Measurements from ENCODE around the gene FBXO17. TPM values are rescaled to one million over a fixed set of nuclear protein-coding genes. Genes with fewer than 3 reads are reported as not detected.

The FBXO17 gene
- total RNA-seq (30.7 TPM), polyA plus RNA-seq (ENCODE audit: insufficient read depth in 1 of 8, insufficient read length in 8 of 8, low replicate concordance in 1 of 8) (10 to 100 TPM; 25.0 to 36.7 (median 28.8) TPM)
- long read RNA-seq, donor 1, partial matches to known transcripts: 5 of 9 reads
- long read RNA-seq, donor 1, other reads (novel, unspliced or antisense): 0 of 9 reads
- long read RNA-seq, donor 2, partial matches to known transcripts: 0 of 1 reads
- long read RNA-seq, donor 2, other reads (novel, unspliced or antisense): 0 of 1 reads
- long read RNA-seq, donor 3, transcript FBXO17-201 (6 exons, 2,386 nt): major isoform, 8 of 19 reads
- long read RNA-seq, donor 3, partial matches to known transcripts: 10 of 19 reads
- long read RNA-seq, donor 3, other reads (novel, unspliced or antisense): 0 of 19 reads
- long read RNA-seq, donor 4, transcript FBXO17-201 (6 exons, 2,386 nt): major isoform, 6 of 9 reads
- long read RNA-seq, donor 4, partial matches to known transcripts: 0 of 9 reads
- long read RNA-seq, donor 4, other reads (novel, unspliced or antisense): 0 of 9 reads
- long read RNA-seq, donor 5, transcript FBXO17-201 (6 exons, 2,386 nt): major isoform, 36 of 53 reads
- long read RNA-seq, donor 5, partial matches to known transcripts: 11 of 53 reads
- long read RNA-seq, donor 5, other reads (novel, unspliced or antisense): 0 of 53 reads
- long read RNA-seq, donor 6, transcript FBXO17-201 (6 exons, 2,386 nt): major isoform, 10 of 11 reads
- long read RNA-seq, donor 6, partial matches to known transcripts: 0 of 11 reads
- long read RNA-seq, donor 6, other reads (novel, unspliced or antisense): 0 of 11 reads
- long read RNA-seq, donor 7, transcript FBXO17-201 (6 exons, 2,386 nt): major isoform, 14 of 25 reads
- long read RNA-seq, donor 7, partial matches to known transcripts: 7 of 25 reads
- long read RNA-seq, donor 7, other reads (novel, unspliced or antisense): 0 of 25 reads
- long read RNA-seq, donor 8, partial matches to known transcripts: 0 of 10 reads
- long read RNA-seq, donor 8, other reads (novel, unspliced or antisense): 0 of 10 reads
- long read RNA-seq, donor 9, transcript FBXO17-201 (6 exons, 2,386 nt): major isoform, 5 of 8 reads
- long read RNA-seq, donor 9, partial matches to known transcripts: 0 of 8 reads
- long read RNA-seq, donor 9, other reads (novel, unspliced or antisense): 0 of 8 reads
- long read RNA-seq, donor 10, transcript FBXO17-201 (6 exons, 2,386 nt): major isoform, 10 of 13 reads
- long read RNA-seq, donor 10, partial matches to known transcripts: 0 of 13 reads
- long read RNA-seq, donor 10, other reads (novel, unspliced or antisense): 0 of 13 reads
- long read RNA-seq, donor 11, transcript FBXO17-201 (6 exons, 2,386 nt): major isoform, 10 of 15 reads
- long read RNA-seq, donor 11, partial matches to known transcripts: 0 of 15 reads
- long read RNA-seq, donor 11, other reads (novel, unspliced or antisense): 0 of 15 reads

- Histone ChIP-seq H3K27ac (ENCODE audit: low read length) (peak within 1 kb of the TSS; percentile 97), H3K4me1 (ENCODE audit: control insufficient read depth, insufficient read depth, low read length) (peaks cover 13% of the 10 kb centered on the region), H3K27me3 (ENCODE audit: control insufficient read depth, insufficient read depth, low read length) (peaks cover 5% of the 10 kb centered on the region), H3K36me3 (ENCODE audit: control insufficient read depth, insufficient read depth, low read length) (peaks cover 3% of the 10 kb centered on the region), H3K4me3 (ENCODE audit: low read length) (peak within 1 kb of the TSS; percentile 83), H3K9me3 (replicated peaks; ENCODE audit: control insufficient read depth, low read depth, low read length) (no peaks in the 10 kb centered on the region)
- under 1% methylated on average over 46 of the region's 63 CpGs for WGBS (ENCODE audit: insufficient coverage)
- peak; percentile 89 for DNase-seq
Observed at GRCh38 chr19:38975214-38975860, at the start of gene FBXO17. Gene FBXO17, minus strand, starts transcription at chr19:38975742. Its CDS starts 25,423 bp downstream, at chr19:38950319.

- H3K27me3 ChIP-seq (ENCODE audit: control insufficient read depth, insufficient read depth, low read length): no peaks in the 10 kb centered on the region
- no peaks in the 10 kb centered on the region for H3K36me3 ChIP-seq (ENCODE audit: control insufficient read depth, insufficient read depth, low read length)
- no peaks in the 10 kb centered on the region for H3K4me1 ChIP-seq (ENCODE audit: control insufficient read depth, insufficient read depth, low read length)
- no peak overlapping the region for H3K27ac ChIP-seq (ENCODE audit: low read length)
- no peak for DNase-seq
- WGBS (ENCODE audit: insufficient coverage): 92% methylated on average over 8 of the region's 14 CpGs
- no peak overlapping the region for H3K4me3 ChIP-seq (ENCODE audit: low read length)
- H3K9me3 ChIP-seq (replicated peaks; ENCODE audit: control insufficient read depth, low read depth, low read length): peaks cover 2% of the 10 kb centered on the region
Observed at GRCh38 chr19:39024875-39025641, 49.5 kb upstream of the FBXO17 start.

- no peak overlapping the region for H3K27ac ChIP-seq (ENCODE audit: low read length)
- WGBS (ENCODE audit: insufficient coverage): no CpG with 5 or more reads among the region's 4 CpGs
- no peaks in the 10 kb centered on the region for H3K4me1 ChIP-seq (ENCODE audit: control insufficient read depth, insufficient read depth, low read length)
- DNase-seq: no peak
- no peaks in the 10 kb centered on the region for H3K36me3 ChIP-seq (ENCODE audit: control insufficient read depth, insufficient read depth, low read length)
- no peaks in the 10 kb centered on the region for H3K27me3 ChIP-seq (ENCODE audit: control insufficient read depth, insufficient read depth, low read length)
- no peak overlapping the region for H3K4me3 ChIP-seq (ENCODE audit: low read length)
- peaks cover 1% of the 10 kb centered on the region for H3K9me3 ChIP-seq (replicated peaks; ENCODE audit: control insufficient read depth, low read depth, low read length)
Observed at GRCh38 chr19:39021063-39021462, 45.5 kb upstream of the FBXO17 start.

- no peaks in the 10 kb centered on the region for H3K9me3 ChIP-seq (replicated peaks; ENCODE audit: control insufficient read depth, low read depth, low read length)
- WGBS (ENCODE audit: insufficient coverage): no CpG with 5 or more reads among the region's 4 CpGs
- no peak for DNase-seq
- H3K27ac ChIP-seq (ENCODE audit: low read length): no peak overlapping the region
- no peaks in the 10 kb centered on the region for H3K36me3 ChIP-seq (ENCODE audit: control insufficient read depth, insufficient read depth, low read length)
- no peak overlapping the region for H3K4me3 ChIP-seq (ENCODE audit: low read length)
- H3K4me1 ChIP-seq (ENCODE audit: control insufficient read depth, insufficient read depth, low read length): no peaks in the 10 kb centered on the region
- H3K27me3 ChIP-seq (ENCODE audit: control insufficient read depth, insufficient read depth, low read length): no peaks in the 10 kb centered on the region
Observed at GRCh38 chr19:39017646-39018045, 42.1 kb upstream of the FBXO17 start.

GRCh38 chr19:39017026-39017425 is 41.5 kb upstream of the FBXO17 start:
- Histone ChIP-seq H3K36me3 (ENCODE audit: control insufficient read depth, insufficient read depth, low read length) (no peaks in the 10 kb centered on the region), H3K27ac (ENCODE audit: low read length) (no peak overlapping the region), H3K9me3 (replicated peaks; ENCODE audit: control insufficient read depth, low read depth, low read length) (no peaks in the 10 kb centered on the region), H3K4me1 (ENCODE audit: control insufficient read depth, insufficient read depth, low read length) (no peaks in the 10 kb centered on the region), H3K4me3 (ENCODE audit: low read length) (no peak overlapping the region), H3K27me3 (ENCODE audit: control insufficient read depth, insufficient read depth, low read length) (no peaks in the 10 kb centered on the region)
- DNase-seq: peak; percentile 88
- 19% methylated on average over 4 of the region's 6 CpGs for WGBS (ENCODE audit: insufficient coverage)

GRCh38 chr19:39014037-39014436 is 38.5 kb upstream of the FBXO17 start:
- Histone ChIP-seq H3K36me3 (ENCODE audit: control insufficient read depth, insufficient read depth, low read length) (no peaks in the 10 kb centered on the region), H3K9me3 (replicated peaks; ENCODE audit: control insufficient read depth, low read depth, low read length) (no peaks in the 10 kb centered on the region), H3K4me3 (ENCODE audit: low read length) (no peak overlapping the region), H3K27ac (ENCODE audit: low read length) (no peak overlapping the region), H3K27me3 (ENCODE audit: control insufficient read depth, insufficient read depth, low read length) (no peaks in the 10 kb centered on the region), H3K4me1 (ENCODE audit: control insufficient read depth, insufficient read depth, low read length) (no peaks in the 10 kb centered on the region)
- no peak for DNase-seq
- WGBS (ENCODE audit: insufficient coverage): 39% methylated on average over 5 of the region's 7 CpGs

- H3K4me1 ChIP-seq (ENCODE audit: control insufficient read depth, insufficient read depth, low read length): no peaks in the 10 kb centered on the region
Observed at GRCh38 chr19:39009001-39009400, 33.5 kb upstream of the FBXO17 start.

GRCh38 chr19:39008137-39008536 is 32.6 kb upstream of the FBXO17 start:
- no peak overlapping the region for H3K4me3 ChIP-seq (ENCODE audit: low read length)
- DNase-seq: no peak
- H3K9me3 ChIP-seq (replicated peaks; ENCODE audit: control insufficient read depth, low read depth, low read length): no peaks in the 10 kb centered on the region
- H3K4me1 ChIP-seq (ENCODE audit: control insufficient read depth, insufficient read depth, low read length): no peaks in the 10 kb centered on the region
- H3K36me3 ChIP-seq (ENCODE audit: control insufficient read depth, insufficient read depth, low read length): no peaks in the 10 kb centered on the region
- H3K27me3 ChIP-seq (ENCODE audit: control insufficient read depth, insufficient read depth, low read length): peaks cover 4% of the 10 kb centered on the region
- 100% methylated on average over 1 of the region's 6 CpGs for WGBS (ENCODE audit: insufficient coverage)
- no peak overlapping the region for H3K27ac ChIP-seq (ENCODE audit: low read length)

More at GRCh38 chr19:39009001-39009400, 33.5 kb upstream of the FBXO17 start:
- no peak overlapping the region for H3K4me3 ChIP-seq (ENCODE audit: low read length)
- H3K9me3 ChIP-seq (replicated peaks; ENCODE audit: control insufficient read depth, low read depth, low read length): no peaks in the 10 kb centered on the region
- no peak for DNase-seq
- no peak overlapping the region for H3K27ac ChIP-seq (ENCODE audit: low read length)
- peaks cover 4% of the 10 kb centered on the region for H3K27me3 ChIP-seq (ENCODE audit: control insufficient read depth, insufficient read depth, low read length)
- H3K36me3 ChIP-seq (ENCODE audit: control insufficient read depth, insufficient read depth, low read length): no peaks in the 10 kb centered on the region
- WGBS (ENCODE audit: insufficient coverage): 60% methylated on average over 1 of the region's 6 CpGs

- no peaks in the 10 kb centered on the region for H3K36me3 ChIP-seq (ENCODE audit: control insufficient read depth, insufficient read depth, low read length)
- 39% methylated on average over 3 of the region's 3 CpGs for WGBS (ENCODE audit: insufficient coverage)
Observed at GRCh38 chr19:39007096-39007495, 31.6 kb upstream of the FBXO17 start.

More at GRCh38 chr19:39007096-39007495, 31.6 kb upstream of the FBXO17 start:
- DNase-seq: no peak
- no peak overlapping the region for H3K4me3 ChIP-seq (ENCODE audit: low read length)
- H3K4me1 ChIP-seq (ENCODE audit: control insufficient read depth, insufficient read depth, low read length): no peaks in the 10 kb centered on the region
- no peaks in the 10 kb centered on the region for H3K9me3 ChIP-seq (replicated peaks; ENCODE audit: control insufficient read depth, low read depth, low read length)
- H3K27ac ChIP-seq (ENCODE audit: low read length): no peak overlapping the region
- peaks cover 4% of the 10 kb centered on the region for H3K27me3 ChIP-seq (ENCODE audit: control insufficient read depth, insufficient read depth, low read length)
